T47D (cell line): Measurements from ENCODE around the gene AVPR1B.
A peak's percentile ranks its signal among the peaks of the same experiment; 100 is the strongest.

Experiments used
- DNase-seq, 2 experiments: peaks; one replicate each; pipeline versions ENCODE4 v3.0.0 to v3.0.0-alpha.2; 2011 to 2012; ENCODE audit warnings: low read depth in 1 of 2, low spot score in 1 of 2
- JUND ChIP-seq: IDR thresholded peaks from 2 replicates; pipeline ENCODE4 v1.6.1; 2012; ENCODE audit warnings: low read depth
- in situ Hi-C: cut with HindIII; loops from 2 replicates; pipeline ENCODE4 v1.10.0; 2016; ENCODE audit warnings: low sequenced_read_pairs, low pct_unique_long_range_greater_than_20kb

AVPR1B gene

DNA sequence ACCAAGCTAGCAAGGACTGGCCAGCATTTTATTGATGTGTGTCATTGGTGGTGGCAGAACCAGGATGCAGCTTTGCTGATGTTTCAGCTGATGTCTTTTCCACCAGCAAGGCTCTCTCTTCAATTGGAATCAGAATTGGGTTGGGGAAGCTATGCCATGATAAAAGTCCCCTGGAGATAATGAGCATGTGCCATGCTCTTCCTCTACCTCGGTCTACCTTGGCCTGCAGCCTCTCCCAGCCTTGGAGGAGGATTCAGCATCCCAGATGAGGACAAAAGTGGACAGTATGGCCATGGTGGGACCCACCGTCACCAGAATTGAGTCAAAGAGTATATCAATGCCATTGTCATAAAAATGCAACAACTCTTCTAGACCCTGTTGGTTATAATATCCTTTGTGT is 8.6 kb downstream of the AVPR1B start:
- no peak for TF ChIP-seq JUND
- in situ Hi-C loops: no loop called here
- DNase-seq: no peak

- no peak for TF ChIP-seq JUND
- in situ Hi-C loops: no loop called here
- no peak for DNase-seq
Measured at GRCh38 chr1:206107168-206107544, 10.0 kb downstream of the AVPR1B start.

- no peak for TF ChIP-seq JUND
- in situ Hi-C loops: no loop called here
- DNase-seq: peak; percentile 86 to 89
Measured at GRCh38 chr1:206106328-206107167, 10.6 kb downstream of the AVPR1B start.

DNA sequence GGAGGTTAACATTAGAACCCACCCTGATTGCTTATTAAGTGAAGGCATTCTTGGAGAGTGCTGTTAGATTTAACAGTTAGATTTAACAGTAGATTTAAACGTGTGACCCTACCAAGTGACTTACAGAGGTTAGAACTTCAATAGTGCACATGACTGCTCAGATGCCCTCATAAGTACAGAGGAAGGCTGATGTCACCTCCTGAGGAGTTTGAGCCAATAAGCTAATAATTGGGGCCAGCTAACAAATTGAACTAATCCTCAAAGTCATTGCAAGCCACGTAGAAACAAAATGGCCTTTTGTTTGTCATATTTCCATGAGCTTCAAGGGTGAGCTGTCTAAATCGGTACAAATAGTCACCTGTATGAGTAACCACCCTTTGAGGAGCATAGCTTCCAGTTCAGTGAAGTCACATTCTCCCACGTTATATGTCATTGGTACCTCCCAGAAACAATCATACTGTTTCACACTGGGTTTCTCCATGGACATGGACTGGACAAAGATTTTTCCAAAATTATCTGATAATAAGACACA is 11.7 kb downstream of the AVPR1B start:
- no peak for DNase-seq
- in situ Hi-C loops: no loop called here
- no peak for TF ChIP-seq JUND

- in situ Hi-C loops: no loop called here
- TF ChIP-seq JUND: no peak
- DNase-seq: no peak
Measured at GRCh38 chr1:206103979-206104378, 13.2 kb downstream of the AVPR1B start.

GRCh38 chr1:206102292-206102936 is 14.8 kb downstream of the AVPR1B start:
- no peak for DNase-seq
- TF ChIP-seq JUND: no peak
- in situ Hi-C loops: no loop called here

- TF ChIP-seq JUND: no peak
- no peak for DNase-seq
- in situ Hi-C loops: no loop called here
Measured at GRCh38 chr1:206101351-206102045, 15.7 kb downstream of the AVPR1B start.

DNA sequence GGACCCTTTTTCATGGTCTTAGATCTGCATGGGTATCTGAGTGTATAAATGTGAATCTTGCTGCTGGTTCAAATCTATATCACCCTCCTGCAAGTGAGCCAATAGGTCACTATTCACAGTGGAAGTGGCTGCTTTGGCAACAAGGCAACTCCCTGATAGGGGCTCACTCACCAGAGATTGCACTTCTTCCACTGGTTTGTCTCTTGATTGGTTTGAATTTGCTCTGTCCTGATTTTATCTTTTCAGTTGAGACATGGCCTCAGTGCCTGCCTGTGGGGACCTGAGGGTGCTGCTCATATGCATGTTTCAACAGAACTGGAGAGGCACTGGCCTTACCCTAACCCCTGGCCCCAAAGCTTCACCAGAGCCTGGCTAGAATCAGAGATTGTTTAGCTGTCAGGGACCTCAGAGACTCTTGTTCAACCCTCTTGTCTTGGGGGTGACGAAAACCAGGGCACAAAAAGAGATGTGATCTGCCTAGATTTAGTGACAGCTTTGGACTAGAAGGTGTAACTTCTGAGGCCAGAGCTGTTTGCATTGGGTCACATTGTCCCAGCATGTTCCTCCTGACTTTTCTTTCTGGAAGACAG is 16.9 kb downstream of the AVPR1B start:
- TF ChIP-seq JUND: no peak
- in situ Hi-C loops: no loop called here
- no peak for DNase-seq

DNA sequence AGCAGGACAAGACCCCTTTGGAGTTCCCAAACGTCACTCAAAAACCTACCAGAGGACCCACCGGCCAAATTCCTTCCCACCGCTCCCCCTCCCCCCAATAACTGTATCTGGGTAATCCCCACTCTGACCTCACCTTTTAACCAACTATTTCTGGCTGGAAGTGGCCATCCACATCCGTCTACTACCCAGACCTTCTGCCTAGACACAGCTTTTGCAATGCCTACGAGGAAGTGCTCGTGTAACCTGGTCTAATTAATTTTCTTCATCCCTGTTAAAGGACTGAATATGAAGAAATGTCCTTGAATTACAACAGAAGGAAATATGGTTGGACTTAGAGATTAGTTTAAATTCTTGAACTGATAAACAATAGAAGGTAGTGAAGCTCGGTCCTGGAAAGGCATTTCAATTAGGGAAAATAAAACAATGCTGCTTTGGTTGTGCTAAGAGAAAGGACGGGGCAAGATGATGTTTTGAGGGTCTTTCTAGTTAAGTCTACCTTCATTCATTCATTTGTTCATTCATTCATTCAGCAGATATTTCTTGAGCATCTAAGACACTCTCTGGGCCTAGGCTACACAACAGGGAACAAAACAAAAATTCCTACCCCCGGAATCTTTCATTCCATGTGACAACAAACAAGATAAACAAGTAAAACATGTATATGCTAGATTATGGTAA is 18.8 kb downstream of the AVPR1B start:
- TF ChIP-seq JUND: no peak
- no peak for DNase-seq
- in situ Hi-C loops: no loop called here

DNA sequence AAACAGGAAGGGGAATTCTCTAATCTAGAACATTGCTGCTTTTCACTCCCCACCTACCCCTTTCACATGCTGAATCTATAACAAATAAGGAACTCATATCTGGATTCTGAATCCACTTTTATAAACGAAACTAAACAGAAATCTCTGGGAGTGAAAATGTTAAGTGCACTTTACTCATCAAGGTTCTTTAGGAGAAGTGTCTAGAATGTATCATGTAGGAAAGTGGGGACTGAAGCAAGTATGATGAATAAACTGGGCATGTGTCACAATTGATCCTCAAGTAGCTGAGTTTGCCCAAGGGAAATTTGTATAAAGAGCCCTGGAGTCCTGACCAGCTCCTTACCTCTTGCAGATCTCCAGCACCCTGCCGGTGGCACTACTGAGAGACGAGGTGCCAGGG is 19.8 kb downstream of the AVPR1B start:
- no peak for DNase-seq
- in situ Hi-C loops: no loop called here
- TF ChIP-seq JUND: no peak

- TF ChIP-seq JUND: no peak
- in situ Hi-C loops: no loop called here
- no peak for DNase-seq
Measured at GRCh38 chr1:206094024-206094423, 23.2 kb downstream of the AVPR1B start.

- TF ChIP-seq JUND: no peak
- no peak for DNase-seq
- in situ Hi-C loops: no loop called here
Measured at GRCh38 chr1:206089341-206089740, 27.8 kb downstream of the AVPR1B start.
